M059J (cell line): Measurements from ENCODE around the gene S100A14. TPM values are rescaled to one million over a fixed set of nuclear protein-coding genes. Genes with fewer than 3 reads are reported as not detected.
A peak's percentile ranks its signal among the peaks of the same experiment; 100 is the strongest.
"Not testable (repeated sequence)": the region's sequence is repeated elsewhere in the genome, so short reads cannot be mapped to it uniquely, and the experiment has no call there.

Source experiments
- DNase-seq: peaks from one replicate; pipeline ENCODE4 v3.0.0-alpha.2; 2012; ENCODE audit warnings: low read depth
- total RNA-seq: library from RNA; depleted of rRNA; stranded (reverse); fragments of >200 nt; shearing (Covaris generic); gene quantifications from 2 replicates; pipeline ENCODE4 v1.2.3, GENCODE V29; 2014

The S100A14 gene
- total RNA-seq, 1 experiment from 2014 or later: not detected

DNA sequence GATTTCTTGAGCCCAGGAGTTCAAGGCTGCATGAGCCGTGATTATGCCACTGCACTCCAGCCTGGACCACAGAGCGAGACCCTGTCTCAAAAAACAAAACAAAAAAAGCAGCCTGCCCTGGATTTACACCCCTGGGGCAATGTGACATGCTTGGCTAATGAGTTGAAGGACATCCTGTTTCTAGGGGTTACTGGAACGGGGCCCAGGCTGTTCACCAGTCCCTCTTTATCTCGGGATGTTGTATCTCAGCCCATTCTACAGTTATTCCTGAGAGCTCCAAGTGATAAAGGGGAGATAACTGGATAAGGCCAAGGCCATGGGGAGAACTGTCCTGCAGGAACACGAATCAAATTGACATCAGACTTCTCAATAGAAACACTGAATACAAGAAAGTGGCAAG, 28.8 kb downstream of the S100A14 start:
- peak; percentile 84 for DNase-seq

DNA sequence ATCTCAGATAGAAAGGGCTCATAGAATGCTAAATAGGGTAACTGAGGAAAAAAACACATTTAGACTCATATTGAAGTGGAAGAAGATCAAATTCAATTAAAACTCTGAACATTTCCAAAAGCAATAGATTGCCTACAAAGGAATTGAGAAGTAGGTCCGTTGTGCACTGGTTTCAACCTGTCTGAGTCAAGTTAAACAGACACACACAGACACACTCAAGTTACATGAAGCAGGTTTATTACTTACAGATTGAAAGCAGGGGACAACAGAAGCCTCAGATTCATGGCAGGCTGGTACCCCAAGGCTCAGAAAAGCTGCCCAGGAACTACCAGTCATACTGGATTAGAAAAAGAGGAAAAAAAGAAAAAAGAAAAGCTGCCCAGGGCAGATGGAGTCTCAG, 29.8 kb downstream of the S100A14 start:
- DNase-seq: no peak

DNA sequence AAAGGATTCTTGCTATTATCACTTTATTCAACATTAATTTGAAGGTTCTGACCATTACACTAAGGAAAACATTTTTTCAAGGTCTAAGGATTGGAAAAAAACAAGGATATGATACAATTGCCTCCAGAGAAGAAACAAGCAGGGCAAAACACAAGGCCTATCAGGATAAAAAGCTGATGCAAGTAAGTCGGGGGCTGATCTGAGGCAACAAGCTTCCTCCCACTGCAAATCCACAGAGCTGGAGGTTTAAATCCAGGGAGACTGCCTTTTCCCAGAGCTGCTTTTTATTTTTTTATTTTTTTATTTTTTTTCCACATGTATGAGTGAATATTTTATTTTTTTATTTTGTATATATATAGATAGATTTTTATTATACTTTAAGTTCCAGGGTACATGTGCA, 31.1 kb downstream of the S100A14 start:
- no peak for DNase-seq

DNA sequence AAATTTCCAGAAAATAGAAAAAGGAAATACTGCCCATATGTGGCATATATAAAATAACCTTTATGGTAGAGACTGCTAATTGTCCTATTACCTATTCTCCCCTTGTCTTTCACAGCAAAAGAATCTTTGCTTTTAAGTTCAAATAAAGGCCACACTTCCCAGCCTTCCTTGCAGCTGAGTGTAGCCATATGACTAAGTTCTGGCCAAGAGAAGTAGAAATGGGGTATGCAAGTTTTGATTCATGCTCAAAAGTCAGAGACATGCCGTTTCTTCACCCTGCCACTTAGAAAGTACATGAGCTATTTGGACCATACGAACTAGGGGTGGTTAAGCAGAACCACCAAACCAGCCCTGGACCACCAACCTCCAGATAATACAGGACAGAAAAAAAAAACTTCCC, 32.1 kb downstream of the S100A14 start:
- DNase-seq: no peak

DNA sequence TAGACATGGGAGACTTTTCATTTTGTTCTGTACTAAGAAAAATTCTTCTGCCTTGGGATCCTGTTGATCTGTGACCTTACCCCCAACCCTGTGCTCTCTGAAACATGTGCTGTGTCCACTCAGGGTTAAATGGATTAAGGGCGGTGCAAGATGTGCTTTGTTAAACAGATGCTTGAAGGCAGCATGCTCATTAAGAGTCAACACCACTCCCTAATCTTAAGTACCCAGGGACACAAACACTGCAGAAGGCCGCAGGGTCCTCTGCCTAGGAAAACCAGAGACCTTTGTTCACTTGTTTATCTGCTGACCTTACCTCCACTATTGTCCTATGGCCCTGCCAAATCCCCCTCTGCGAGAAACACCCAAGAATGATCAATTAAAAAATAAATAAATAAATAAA, 32.6 kb downstream of the S100A14 start:
- not testable (repeated sequence) for DNase-seq

DNA sequence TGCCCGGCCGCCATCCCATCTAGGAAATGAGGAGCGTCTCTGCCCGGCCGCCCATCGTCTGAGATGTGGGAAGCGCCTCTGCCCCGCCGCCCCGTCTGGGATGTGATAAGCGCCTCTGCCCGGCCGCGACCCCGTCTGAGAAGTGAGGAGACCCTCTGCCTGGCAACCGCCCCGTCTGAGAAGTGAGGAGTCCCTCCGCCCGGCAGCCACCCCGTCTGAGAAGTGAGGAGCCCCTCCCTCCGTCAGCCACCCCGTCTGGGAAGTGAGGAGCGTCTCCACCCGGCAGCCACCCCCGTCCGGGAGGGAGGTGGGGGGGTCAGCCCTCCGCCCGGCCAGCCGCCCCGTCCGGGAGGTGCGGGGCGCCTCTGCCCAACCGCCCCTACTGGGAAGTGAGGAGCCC, 33.3 kb downstream of the S100A14 start:
- DNase-seq: not testable (repeated sequence)

DNA sequence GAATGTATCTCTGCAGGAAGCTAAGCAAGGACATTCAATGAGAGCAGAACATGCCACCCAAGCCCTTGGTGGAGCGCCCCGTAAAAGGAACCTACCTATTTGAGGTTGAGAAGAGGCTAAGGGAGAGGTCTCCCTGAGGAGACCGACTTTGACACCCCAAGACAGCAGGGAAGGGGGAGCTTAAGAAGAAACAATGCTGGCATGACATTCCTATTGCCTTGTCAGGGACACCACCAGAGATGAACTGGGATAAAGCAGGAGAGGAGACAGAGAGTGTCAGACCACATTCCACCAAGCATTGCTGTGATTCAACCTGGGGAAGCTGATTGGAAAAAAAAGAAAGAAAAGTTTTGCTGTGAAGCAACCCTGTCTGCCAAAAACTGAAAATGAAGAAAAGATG, 37.2 kb downstream of the S100A14 start:
- DNase-seq: no peak

DNA sequence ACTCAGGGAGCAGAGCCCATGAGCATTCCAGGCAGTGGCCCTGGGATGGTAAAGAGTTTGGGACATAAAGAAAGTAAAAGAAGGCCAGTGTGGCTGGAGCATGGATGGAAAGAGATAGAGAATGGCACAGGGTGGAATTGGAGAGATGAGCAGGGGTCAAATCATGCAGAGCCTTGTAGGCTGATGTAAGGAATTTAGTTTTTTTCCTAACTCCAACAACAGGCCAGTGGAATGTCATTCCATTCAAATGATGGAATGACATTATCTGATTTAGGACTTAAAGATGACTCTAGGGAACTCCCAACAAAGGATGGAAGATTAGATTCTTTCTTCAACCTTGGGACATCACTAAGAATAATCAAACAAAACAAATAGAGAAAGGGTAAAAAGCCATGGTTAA, 37.6 kb downstream of the S100A14 start:
- DNase-seq: no peak

DNA sequence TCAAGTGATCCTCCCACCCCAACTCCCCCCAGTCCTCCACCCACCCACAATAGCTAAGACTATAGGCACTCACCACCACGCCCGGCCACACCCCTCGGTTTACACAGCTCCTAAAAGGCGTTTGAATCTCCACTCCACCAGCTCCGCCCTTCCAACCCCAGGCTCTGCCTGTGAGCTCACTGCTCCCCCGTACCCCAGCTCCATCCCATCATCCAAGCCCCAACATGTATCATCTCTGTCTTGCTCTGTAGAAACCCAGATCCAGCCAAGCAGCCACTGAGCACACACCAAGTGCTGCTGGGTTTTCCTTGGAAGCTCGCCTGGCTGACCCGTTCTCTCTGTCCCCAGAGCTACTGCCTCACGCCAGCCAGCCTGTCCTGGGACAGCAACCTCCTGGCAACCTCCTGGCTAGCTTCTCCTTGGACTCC, 38.5 kb downstream of the S100A14 start:
- DNase-seq: no peak

DNA sequence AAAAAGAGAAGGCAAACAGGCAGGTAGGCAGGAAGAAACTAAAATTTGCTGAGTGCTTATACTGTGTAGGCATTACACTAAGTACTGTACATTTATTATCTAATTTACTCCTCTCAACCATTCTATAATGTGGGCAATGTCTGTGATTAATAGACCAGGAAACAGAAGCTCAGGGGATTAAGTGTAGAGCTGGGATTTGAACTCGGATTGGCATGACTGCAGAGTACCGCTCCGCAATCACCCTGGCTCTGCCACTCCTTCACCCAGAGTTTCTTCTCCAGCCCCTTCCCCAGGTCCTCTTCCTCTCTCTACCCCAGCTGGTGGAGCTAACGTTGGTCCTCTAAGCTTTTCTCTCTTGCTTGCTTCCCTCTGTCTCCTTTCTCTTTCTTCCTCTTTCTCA, 39.0 kb downstream of the S100A14 start:
- DNase-seq: no peak

DNA sequence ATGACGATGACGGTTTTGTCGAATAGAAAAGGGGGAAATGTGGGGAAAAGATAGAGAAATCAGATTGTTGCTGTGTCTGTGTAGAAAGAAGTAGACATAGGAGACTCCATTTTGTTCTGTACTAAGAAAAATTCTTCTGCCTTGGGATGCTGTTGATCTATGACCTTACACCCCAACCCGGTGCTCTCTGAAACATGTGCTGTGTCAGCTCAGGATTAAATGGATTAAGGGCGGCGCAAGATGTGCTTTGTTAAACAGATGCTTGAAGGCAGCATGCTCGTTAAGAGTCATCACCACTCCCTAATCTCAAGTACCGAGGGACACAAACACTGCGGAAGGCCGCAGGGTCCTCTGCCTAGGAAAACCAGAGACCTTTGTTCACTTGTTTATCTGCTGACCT, 40.6 kb downstream of the S100A14 start:
- not testable (repeated sequence) for DNase-seq

DNA sequence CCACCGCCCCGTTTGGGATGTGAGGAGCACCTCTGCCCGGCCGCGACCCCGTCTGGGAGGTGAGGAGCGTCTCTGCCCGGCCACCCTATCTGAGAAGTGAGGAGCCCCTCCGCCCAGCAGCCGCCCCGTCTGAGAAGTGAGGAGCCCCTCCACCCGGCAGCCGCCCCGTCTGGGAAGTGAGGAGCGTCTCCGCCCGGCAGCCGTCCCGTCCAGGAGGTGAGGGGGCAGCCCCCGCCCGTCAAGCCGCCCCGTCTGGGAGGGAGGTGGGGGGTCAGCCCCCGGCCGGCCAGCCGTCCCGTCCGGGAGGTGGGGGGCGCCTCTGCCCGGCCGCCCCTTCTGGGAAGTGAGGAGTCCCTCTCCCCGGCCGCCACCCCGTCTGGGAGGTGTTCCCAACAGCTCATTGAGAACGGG, 41.0 kb downstream of the S100A14 start:
- DNase-seq: not testable (repeated sequence)

DNA sequence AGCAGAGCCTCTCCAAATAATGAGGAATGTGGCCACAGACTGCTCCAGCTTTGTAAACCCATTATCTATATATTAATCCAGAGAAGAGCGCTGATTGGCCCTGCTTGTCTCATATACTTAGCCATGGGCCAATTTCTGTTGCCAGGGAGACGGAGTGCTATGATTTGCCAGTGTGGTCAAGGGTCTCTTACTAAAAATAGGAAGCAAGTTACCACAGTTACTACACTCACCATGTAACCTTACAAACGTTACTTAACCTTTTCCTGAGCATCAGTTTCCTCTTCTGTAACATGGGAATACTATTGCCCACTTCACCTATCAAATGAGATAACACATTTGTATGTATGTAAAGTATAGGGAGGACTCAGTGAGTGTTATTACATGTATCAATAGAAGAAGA, 42.8 kb downstream of the S100A14 start:
- DNase-seq: no peak

DNA sequence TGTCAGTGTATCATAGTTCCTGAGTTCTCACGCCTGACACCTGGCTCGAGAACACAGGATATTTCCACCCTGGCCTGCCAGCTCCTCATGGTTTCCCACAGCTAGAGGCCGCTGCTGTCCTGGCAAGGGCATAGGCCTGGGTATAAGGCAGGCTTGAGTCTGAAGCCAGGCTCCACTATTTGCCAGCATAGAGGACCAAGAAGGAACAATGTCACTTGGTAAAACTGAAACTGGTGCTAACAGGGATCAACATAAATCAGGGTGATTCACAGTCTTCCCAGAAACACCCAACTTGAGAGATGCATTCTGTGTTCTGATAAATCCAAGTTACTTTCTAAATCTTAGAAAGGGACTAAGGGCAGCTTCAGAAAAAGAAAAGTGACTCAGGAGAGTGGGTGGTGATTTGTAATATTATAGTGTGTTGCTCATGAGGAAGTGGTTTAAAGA, 43.5 kb downstream of the S100A14 start:
- peak; percentile 92 for DNase-seq

DNA sequence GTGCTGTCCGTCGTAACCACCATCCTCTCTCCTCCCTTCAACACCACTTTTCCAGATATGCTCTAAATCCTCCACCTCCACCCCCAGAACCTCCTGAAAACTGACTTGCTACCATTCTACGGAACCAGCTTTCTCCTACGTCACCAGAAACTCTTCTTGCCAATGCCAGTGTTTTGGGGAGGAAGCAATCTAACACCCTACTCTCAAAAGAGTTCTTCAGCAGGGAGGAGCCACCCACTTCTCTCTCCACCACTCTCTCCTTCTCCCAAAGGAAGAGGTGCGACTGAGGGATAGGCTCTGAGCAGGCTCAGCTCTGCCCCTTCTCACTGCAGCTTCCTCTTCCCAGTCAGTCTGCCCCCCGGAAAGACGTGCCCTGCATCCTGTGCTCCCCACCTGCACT, 44.4 kb downstream of the S100A14 start:
- DNase-seq: no peak

DNA sequence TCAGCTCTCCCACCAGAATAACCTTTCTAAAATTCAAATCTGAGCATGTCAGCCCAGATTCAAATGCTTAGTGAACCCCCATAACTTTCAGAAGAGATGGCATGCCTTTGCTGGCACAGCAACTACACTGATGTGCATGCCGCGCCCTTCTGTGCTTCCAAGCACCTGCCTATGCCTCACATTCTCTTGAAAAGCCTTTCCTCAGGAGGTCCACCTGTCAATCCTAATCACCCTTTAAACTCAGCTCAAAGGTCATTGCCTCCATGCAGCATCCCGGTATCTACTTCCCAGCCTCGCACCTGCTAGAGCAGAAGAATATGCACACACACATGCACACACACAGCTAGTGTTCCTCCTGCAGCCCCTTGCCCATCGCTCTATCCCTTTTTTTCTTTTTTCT, 45.3 kb downstream of the S100A14 start:
- DNase-seq: no peak

DNA sequence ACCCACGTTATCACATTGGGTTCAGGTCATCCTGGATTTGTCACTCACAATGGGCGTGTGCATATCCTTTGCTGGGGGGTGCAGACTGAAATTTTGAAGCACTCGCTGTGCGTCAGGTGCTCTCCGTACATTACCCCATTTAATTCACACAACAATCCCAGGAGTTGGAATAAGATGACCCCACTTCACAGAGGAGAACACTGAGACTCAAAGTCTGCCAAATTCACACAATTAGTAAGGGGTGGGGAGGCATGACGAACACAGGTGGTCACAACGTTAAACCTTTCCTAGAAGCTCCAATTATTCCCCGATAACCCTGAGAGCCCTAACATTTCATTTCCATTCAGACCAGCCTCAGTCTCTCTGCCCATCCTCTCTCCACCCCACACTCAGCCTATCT, 46.7 kb downstream of the S100A14 start:
- no peak for DNase-seq

DNA sequence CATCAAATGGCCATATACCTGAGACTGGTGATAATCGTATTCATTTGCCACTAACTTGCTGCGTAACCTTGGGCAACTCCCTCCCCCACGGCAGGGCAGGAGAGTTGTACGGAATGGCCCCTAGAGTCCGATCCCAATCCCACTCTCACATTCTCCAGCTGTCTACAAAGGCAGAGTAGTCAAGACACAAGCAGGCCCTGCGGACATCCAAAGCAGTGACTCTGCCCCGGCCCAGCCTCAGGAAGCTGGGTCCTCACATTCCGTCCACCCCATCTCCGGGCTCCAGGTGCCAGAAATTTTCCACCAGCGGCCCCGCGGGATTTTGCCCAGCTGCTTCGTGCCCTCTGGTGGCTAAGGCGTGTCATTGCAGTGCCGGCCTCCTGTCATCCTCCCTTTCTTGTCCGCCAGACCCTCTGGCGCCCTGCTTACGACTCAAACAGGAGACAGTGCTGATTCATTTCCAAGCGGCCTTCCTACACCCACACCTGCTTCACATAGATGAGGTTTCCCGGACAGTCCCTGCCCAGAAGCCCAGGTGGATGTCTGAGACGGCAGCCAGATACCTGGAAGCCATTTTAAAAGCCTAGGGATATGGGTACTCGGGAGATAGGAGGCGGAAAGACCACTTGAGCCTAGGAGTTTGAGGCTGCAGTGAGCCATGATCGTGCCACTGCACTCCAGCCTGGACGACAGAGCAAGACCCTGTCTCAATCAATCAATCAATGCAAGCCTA, 47.6 kb downstream of the S100A14 start:
- peak; percentile 93 for DNase-seq

DNA sequence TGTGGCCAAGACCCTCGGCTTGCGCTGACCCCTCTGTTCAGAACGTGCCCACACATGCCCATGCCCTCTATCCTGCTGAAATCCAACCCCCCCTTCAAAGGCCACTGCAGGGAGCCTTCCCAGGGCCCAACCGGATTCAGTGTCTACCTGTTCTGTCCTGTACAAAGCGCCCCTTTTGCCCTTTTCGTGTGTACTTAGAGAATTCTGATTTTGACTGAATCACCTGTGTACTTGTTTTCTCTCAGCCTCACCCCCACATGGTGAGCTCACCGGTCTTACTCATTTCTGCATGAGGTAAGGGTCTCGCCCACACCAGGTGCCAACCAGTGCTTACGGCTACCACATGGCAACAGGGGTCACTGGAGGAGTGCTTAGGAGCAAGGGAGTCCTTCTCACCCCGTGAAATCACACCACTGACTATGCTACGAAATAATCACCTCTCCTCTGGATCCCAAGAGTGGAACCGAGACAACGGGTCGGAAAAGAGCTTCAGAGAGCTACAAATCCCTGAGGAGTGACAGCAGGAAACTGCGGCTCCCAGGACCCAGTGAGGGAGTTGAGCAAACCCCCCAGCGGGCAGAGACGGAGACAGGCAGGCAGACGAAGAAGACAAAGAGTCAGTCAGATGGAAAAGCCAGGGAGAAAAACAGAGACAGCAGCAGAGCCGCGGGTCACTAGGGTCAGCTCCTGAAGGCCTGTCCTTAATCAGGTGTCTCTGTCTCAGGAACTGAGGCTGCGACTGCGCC, 48.3 kb downstream of the S100A14 start:
- DNase-seq: peak; percentile 75

DNA sequence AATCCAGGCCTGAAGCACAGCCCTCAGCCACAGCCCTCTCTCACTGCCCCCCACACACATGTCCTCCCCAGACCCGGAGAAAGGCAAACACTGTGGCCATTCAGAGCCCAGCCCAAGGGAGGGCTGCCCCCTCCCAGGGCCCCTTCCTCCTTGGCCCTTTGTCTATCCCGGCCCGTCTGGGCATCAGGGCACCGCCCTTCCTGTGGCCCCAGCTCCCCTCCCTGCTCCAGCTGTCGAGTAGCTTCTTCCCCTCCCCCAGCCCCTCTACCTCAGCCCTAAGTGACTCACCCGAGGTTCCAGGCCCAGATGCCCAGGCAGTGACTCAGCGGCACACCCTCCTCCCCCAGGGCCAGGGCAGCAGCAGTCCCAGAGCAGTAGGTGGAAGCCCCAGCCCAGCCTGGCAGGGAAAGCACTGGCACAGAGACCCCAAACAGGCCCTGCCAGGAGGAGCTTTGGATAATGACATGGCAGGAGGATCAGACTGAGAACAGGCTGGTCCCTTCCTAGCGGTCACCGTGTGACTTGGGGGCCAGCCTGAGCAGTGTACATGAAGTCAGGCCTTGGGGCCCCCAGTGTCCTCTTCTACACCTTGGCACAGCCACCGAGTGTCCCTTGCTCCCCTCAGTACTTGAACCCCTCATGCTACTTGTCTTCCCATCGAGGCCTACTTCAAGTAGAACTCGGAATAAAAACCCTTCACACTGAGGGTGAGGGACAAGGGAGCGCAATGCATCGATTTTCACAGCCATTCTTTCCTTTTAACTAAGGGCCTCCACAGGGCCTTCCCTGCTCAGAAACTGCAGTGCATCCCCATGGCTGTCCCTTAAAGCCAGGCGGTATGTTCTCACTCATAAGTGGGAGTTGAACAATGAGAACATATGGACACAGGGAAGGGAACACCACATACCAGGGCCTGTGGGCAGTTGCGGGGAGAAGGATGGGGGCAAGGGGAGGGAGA, 49.4 kb downstream of the S100A14 start:
- DNase-seq: peak; percentile 99

DNA sequence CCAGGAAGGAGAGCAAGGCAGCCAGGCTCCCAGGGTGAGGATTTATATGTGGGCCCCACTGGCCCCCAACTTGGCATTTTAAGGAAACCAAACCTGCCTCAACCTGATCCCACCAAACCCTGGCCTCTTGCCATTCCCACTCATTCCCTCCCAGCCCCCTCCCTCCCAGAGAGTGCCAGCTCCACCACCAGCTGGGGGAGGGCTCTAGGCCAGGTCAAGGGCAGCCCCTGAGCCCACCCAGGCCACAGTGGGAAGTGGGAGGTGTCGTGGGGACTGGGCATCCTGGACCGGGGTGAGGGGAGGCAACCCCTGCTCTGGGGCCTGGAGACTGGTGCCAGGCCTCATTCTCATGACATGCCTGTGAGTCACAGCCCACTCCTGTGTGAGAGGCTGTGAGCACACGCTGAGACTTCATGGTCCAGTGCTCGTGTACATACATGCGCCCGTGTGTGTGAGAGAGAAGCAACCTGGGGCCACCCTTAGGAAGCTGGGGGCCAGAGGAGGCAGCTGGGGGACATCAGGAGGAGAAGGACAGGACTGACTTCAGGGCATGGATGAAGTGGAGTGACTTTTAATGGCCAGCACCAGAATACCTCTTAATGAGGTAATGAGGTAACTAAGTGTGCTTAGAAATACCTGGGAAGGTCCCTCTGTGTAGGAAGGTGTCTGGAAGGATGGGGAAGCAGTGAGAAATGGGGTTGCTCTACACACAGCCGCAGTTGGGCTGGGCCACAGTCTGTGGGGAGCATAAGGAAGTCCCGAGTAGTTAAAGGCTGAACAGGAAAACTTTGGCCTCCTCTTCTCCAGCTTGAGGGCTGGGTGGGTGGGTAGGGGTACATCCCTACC, 50.4 kb downstream of the S100A14 start, which contains the start of gene S100A2:
TSS of gene S100A2 (minus strand) at position 316 of the 846 bp plus-strand sequence. CDS start 1,967 bp downstream, outside the sequence.
- DNase-seq: peak; percentile 97
